HepG2 (cell line): ENCODE data around the gene SLC9A8. TPM values are rescaled to one million over a fixed set of nuclear protein-coding genes. Genes with fewer than 3 reads are reported as not detected.

ENCODE experiments used
- BORCS8-MEF2B ChIP-seq: sonication (generic); formaldehyde crosslinking; IDR thresholded peaks from 2 replicates; pipeline ENCODE4 v1.8.0; 2022; ENCODE audit warnings: mild to moderate bottlenecking, missing genetic modification reagents
- HNRNPH1 ChIP-seq: fragments of 200-400 bp; formaldehyde crosslinking; optimal IDR thresholded peaks from 2 replicates; pipeline ENCODE3; 2017; ENCODE audit warnings: mild to moderate bottlenecking, low read depth, low read length
- IKZF4 ChIP-seq: sonication (generic); formaldehyde crosslinking; IDR thresholded peaks from 2 replicates; pipeline ENCODE4 v1.5.1; 2020; ENCODE audit warnings: borderline replicate concordance, mild to moderate bottlenecking, low read depth, missing genetic modification reagents; ENCODE audit errors: not compliant biosample characterization
- NR3C1 ChIP-seq: sonication (generic); formaldehyde crosslinking; IDR thresholded peaks from 2 replicates; pipeline ENCODE4 v1.4.0; 2020; ENCODE audit warnings: missing genetic modification reagents
- PLRG1 ChIP-seq: fragments of 450-650 bp; conservative IDR thresholded peaks from 2 replicates; pipeline ENCODE4 v1.6.1; 2016
- RAD51 ChIP-seq: fragments of 450-650 bp; IDR thresholded peaks from 2 replicates; pipeline ENCODE4 v1.6.1; 2016; ENCODE audit warnings: borderline replicate concordance
- ZBTB3 ChIP-seq: sonication (generic); formaldehyde crosslinking; IDR thresholded peaks from 2 replicates; pipeline ENCODE4 v1.4.0; 2020; ENCODE audit warnings: low read depth, mild to moderate bottlenecking, moderate library complexity, missing genetic modification reagents, borderline replicate concordance
- ZFP37 ChIP-seq: sonication (generic); formaldehyde crosslinking; IDR thresholded peaks from 2 replicates; pipeline ENCODE4 v1.4.0; 2020; ENCODE audit warnings: missing genetic modification reagents, borderline replicate concordance
- ZNF468 ChIP-seq: sonication (generic); formaldehyde crosslinking; IDR thresholded peaks from 2 replicates; pipeline ENCODE4 v1.8.0; 2022; ENCODE audit warnings: mild to moderate bottlenecking, moderate library complexity, missing genetic modification reagents
- polyA plus RNA-seq, 8 experiments: library from polyadenylated mRNA; depleted of rRNA in 3 of 8; stranded (reverse) in 7 of 8; unstranded in 1 of 8; fragments of >200 nt; fragmentation: Illumina TruSeq in 4 of 8; extraction: Trizol in 4 of 8; gene quantifications; 2 replicates each; pipeline versions ENCODE4 v1.2.1 to v1.2.3, GENCODE V29; 2011 to 2016; ENCODE audit warnings: low read depth in 4 of 8, missing spikeins in 1 of 8, mixed read lengths in 1 of 8; ENCODE audit not compliant: insufficient read depth in 1 of 8
- total RNA-seq, 5 experiments: library from RNA; depleted of rRNA; stranded (reverse); fragments of >200 nt; fragmentation: Illumina TruSeq; extraction: Trizol; gene quantifications; 2 replicates each; pipeline ENCODE4 v1.2.3, GENCODE V29; 2016; ENCODE audit warnings: low read depth in 1 of 5
- TF ChIP-seq, protein P1 (sequence below): sonication (generic); formaldehyde crosslinking; IDR thresholded peaks from 2 replicates; pipeline ENCODE4 v1.5.1; 2020; ENCODE audit warnings: mild to moderate bottlenecking, missing genetic modification reagents, moderate library complexity
- TF ChIP-seq, protein P2 (sequence below): sonication (generic); formaldehyde crosslinking; conservative IDR thresholded peaks from 2 replicates; pipeline ENCODE4 v1.8.0; 2022; ENCODE audit warnings: low read depth, missing genetic modification reagents
- TF ChIP-seq, protein P3 (sequence below), 2 experiments: sonication (generic) in 1 of 2; formaldehyde crosslinking in 1 of 2; IDR thresholded peaks; 2 replicates each; pipeline versions ENCODE4 v1.6.1 to v1.9.0; 2014 to 2022; ENCODE audit warnings: antibody characterized with exemption in 1 of 2, borderline replicate concordance in 1 of 2, inconsistent platforms in 1 of 2, low read depth in 1 of 2, missing genetic modification reagents in 1 of 2
- TF ChIP-seq, protein P4 (sequence below): sonication (generic); formaldehyde crosslinking; conservative IDR thresholded peaks from 2 replicates; pipeline ENCODE4 v1.4.0; 2020; ENCODE audit warnings: mild to moderate bottlenecking, missing genetic modification reagents, moderate library complexity

The SLC9A8 gene
- total and polyA plus RNA-seq, 2 of the 13 experiments (the other 11 are each of a cell fraction or from before 2014, with no cell fraction given): 4.1 to 7.4 TPM

DNA sequence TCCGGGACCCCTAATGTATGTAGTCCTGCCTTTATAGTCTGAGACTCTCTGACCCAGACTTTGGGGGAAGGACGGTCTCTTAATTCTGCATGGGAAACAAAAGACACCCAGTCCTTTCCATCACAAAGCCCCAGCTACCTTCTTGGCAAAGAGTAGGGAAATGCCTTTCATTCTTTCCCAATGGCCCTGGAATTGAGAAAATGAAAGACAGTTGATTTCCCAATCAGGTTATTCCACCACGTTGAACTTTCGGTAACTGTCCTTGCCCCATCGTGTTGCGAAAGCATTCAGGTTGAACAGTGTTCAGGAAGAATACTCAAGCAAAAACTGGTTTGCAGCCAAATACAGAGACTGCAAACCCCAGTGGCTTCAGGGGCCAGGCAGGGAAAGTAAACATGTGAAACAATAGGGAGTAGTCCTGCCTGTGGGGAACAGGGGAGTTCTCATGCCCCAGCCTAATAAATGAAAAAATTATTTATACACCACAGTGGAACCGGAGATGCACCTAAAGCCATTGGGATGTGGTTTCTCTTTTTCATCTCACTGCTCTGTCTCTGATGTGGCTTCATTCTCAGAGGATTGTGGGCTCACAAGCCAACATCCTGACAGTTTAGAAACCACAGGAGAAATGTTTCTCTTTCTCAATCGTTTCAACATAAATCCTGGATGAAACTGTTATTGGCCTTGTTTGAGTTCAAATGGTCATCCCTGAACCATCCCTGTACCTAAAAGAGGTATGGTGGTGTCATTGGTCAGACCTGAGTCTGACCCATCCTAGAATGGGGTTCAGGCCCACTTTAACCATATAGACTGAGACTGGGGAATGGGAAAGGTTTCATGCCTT, 44.2 kb upstream of the SLC9A8 start (continued):
- TF ChIP-seq, protein P1, sequence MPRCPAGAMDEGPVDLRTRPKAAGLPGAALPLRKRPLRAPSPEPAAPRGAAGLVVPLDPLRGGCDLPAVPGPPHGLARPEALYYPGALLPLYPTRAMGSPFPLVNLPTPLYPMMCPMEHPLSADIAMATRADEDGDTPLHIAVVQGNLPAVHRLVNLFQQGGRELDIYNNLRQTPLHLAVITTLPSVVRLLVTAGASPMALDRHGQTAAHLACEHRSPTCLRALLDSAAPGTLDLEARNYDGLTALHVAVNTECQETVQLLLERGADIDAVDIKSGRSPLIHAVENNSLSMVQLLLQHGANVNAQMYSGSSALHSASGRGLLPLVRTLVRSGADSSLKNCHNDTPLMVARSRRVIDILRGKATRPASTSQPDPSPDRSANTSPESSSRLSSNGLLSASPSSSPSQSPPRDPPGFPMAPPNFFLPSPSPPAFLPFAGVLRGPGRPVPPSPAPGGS (CRISPR knock-in tag): peak; percentile 89; the same call in 1 of the 2 replicates
- TF ChIP-seq NR3C1 (CRISPR knock-in tag) (no peak), PLRG1 (no peak), BORCS8-MEF2B (CRISPR knock-in tag) (peak; percentile 88), IKZF4 (CRISPR knock-in tag) (peak; percentile 72), HNRNPH1 (no peak), ZFP37 (CRISPR knock-in tag) (peak; percentile 97), RAD51 (no peak), ZBTB3 (CRISPR knock-in tag) (peak; percentile 83; the same call in 1 of the 2 replicates), ZNF468 (CRISPR knock-in tag) (0 out of 2 replicates have a peak, but pooled peaks have one; percentile 52)
- TF ChIP-seq, protein P2, sequence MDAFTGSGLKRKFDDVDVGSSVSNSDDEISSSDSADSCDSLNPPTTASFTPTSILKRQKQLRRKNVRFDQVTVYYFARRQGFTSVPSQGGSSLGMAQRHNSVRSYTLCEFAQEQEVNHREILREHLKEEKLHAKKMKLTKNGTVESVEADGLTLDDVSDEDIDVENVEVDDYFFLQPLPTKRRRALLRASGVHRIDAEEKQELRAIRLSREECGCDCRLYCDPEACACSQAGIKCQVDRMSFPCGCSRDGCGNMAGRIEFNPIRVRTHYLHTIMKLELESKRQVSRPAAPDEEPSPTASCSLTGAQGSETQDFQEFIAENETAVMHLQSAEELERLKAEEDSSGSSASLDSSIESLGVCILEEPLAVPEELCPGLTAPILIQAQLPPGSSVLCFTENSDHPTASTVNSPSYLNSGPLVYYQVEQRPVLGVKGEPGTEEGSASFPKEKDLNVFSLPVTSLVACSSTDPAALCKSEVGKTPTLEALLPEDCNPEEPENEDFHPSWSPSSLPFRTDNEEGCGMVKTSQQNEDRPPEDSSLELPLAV (CRISPR knock-in tag): no peak
- TF ChIP-seq, protein P3, sequence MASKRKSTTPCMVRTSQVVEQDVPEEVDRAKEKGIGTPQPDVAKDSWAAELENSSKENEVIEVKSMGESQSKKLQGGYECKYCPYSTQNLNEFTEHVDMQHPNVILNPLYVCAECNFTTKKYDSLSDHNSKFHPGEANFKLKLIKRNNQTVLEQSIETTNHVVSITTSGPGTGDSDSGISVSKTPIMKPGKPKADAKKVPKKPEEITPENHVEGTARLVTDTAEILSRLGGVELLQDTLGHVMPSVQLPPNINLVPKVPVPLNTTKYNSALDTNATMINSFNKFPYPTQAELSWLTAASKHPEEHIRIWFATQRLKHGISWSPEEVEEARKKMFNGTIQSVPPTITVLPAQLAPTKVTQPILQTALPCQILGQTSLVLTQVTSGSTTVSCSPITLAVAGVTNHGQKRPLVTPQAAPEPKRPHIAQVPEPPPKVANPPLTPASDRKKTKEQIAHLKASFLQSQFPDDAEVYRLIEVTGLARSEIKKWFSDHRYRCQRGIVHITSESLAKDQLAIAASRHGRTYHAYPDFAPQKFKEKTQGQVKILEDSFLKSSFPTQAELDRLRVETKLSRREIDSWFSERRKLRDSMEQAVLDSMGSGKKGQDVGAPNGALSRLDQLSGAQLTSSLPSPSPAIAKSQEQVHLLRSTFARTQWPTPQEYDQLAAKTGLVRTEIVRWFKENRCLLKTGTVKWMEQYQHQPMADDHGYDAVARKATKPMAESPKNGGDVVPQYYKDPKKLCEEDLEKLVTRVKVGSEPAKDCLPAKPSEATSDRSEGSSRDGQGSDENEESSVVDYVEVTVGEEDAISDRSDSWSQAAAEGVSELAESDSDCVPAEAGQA (IDR thresholded peaks at IDR 0.05; ENCODE audit: low read depth): peak; percentile 91
- TF ChIP-seq, protein P3 (CRISPR knock-in tag; IDR thresholded peaks at IDR 0.05; ENCODE audit: borderline replicate concordance): peak; percentile 55; the same call in 1 of the 2 replicates
- TF ChIP-seq, protein P4, sequence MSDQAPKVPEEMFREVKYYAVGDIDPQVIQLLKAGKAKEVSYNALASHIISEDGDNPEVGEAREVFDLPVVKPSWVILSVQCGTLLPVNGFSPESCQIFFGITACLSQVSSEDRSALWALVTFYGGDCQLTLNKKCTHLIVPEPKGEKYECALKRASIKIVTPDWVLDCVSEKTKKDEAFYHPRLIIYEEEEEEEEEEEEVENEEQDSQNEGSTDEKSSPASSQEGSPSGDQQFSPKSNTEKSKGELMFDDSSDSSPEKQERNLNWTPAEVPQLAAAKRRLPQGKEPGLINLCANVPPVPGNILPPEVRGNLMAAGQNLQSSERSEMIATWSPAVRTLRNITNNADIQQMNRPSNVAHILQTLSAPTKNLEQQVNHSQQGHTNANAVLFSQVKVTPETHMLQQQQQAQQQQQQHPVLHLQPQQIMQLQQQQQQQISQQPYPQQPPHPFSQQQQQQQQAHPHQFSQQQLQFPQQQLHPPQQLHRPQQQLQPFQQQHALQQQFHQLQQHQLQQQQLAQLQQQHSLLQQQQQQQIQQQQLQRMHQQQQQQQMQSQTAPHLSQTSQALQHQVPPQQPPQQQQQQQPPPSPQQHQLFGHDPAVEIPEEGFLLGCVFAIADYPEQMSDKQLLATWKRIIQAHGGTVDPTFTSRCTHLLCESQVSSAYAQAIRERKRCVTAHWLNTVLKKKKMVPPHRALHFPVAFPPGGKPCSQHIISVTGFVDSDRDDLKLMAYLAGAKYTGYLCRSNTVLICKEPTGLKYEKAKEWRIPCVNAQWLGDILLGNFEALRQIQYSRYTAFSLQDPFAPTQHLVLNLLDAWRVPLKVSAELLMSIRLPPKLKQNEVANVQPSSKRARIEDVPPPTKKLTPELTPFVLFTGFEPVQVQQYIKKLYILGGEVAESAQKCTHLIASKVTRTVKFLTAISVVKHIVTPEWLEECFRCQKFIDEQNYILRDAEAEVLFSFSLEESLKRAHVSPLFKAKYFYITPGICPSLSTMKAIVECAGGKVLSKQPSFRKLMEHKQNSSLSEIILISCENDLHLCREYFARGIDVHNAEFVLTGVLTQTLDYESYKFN (CRISPR knock-in tag): peak; percentile 100
